HG02943 (cell line): ENCODE measurements around the gene SDE2.
"Not testable (repeated sequence)": the region's sequence is repeated elsewhere in the genome, so short reads cannot be mapped to it uniquely, and the experiment has no call there.

Source experiments
- ATAC-seq: cut with Tn5 transposase; IDR thresholded peaks from one replicate; pipeline ENCODE4 v1.9.1; 2021; ENCODE audit warnings: mild to moderate bottlenecking, low read depth, moderate library complexity; ENCODE audit not compliant: unreplicated experiment

Gene SDE2

DNA sequence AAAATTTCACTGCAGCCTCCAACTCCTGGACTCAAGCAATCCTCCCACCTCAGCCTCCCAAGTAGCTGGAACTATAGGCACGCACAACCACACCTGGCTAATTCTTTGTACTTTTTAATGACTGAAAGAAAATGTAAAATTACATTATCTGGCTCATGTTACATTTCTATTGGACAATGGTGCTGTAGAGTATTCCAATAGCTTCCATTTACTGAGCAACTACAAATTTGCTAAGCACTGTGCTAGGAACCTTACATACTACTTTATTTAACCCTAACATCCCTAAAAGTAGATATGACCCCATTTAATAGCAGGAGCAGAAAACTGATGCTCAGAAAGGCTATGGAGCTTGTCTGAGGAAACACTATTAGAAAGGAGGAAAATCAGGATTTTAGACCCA lies 19.7 kb downstream of the SDE2 start:
- no peak for ATAC-seq

DNA sequence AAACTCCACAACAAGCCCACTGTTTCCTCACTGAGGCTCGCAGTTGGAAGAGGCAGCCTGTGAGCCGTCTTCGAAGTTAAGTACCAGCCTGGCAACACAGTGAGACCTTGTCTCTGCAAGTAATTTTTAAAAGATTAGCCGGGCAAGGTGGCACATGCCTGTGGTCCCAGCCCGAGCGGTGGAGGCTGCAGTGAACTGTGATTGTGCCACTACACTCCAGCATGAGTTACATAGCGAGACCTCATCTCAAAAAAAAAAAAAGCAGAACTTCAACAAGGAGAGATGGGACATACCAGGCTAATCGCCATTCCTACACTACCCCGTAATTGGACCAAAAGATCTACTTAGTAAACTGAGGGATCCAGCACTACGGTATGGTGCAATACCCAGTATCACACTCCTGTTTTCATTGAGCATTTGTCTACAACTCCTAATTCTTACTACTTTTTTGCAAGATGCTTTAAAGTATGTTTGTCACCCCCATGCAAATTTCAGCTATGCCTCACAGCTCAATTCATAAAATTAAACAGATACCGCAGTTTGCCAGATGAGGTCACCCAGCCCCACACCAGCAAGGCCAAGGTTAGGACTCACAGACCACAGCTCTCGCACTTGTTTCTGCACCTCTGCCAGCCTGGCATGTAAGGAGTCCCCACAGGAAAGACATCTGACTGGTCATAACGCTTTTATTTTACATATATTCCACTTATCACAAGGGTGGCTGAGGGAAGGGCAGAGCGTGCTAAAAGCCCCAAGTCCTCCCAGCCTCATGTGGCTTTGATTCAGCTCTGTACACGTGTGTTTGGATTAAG lies 21.0 kb downstream of the SDE2 start:
- peak; percentile 70 for ATAC-seq

DNA sequence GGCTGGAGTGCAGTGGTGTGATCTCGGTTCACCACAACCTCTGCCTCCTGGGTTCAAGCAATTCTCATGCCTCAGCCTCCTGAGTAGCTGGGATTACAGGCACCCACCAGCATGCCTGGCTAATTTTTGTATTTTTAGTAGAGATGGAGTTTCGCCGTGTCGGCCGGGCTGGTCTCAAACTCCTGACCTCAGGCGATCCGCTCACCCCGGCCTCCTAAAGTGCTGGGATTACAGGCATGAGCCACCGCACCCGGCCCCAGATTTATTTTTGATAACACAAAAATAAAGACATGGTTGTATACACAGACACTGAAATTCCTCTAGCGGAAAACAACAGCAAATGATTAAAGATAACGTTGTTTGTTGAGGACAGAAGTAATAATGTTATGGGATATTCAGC lies 24.0 kb downstream of the SDE2 start:
- ATAC-seq, result not testable (repeated sequence)

DNA sequence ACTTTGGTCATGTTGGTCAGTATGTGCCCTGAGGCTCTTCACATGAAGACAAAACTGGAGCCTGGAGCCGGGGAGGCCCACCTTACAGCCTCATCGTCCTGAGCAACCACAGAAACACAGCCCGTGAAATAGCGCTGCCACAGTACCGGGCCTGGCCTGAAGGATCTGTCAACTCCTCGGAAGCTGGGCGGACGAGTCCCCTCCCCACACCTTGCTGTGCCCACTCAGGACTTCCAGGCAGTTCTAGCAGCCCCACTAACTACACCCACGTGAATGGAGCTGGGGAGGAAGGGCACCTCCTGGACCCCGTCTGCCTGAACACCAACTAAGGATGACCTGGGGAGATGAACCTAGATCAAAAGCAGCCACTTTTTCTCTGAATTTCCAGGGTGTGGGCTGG lies 24.7 kb downstream of the SDE2 start:
- no peak for ATAC-seq

DNA sequence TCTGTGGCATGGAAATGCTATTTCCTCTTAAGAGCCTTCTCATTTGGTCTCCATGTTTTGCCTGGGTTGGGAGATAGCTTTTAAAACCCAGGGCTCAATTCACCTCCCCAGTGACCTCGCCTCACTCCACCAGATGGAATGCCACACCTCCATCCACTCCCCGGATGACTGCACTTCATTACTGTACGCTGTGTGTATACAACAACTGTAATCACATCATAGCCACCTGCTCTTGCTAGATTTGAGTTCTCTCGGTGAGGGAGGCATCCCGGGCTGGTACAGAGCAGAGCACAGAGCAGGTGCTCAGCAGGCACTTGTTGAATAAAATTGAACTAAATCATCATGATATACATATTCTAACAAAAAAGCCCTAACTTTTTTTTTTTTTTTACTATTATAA lies 26.0 kb downstream of the SDE2 start:
- ATAC-seq, result no peak

DNA sequence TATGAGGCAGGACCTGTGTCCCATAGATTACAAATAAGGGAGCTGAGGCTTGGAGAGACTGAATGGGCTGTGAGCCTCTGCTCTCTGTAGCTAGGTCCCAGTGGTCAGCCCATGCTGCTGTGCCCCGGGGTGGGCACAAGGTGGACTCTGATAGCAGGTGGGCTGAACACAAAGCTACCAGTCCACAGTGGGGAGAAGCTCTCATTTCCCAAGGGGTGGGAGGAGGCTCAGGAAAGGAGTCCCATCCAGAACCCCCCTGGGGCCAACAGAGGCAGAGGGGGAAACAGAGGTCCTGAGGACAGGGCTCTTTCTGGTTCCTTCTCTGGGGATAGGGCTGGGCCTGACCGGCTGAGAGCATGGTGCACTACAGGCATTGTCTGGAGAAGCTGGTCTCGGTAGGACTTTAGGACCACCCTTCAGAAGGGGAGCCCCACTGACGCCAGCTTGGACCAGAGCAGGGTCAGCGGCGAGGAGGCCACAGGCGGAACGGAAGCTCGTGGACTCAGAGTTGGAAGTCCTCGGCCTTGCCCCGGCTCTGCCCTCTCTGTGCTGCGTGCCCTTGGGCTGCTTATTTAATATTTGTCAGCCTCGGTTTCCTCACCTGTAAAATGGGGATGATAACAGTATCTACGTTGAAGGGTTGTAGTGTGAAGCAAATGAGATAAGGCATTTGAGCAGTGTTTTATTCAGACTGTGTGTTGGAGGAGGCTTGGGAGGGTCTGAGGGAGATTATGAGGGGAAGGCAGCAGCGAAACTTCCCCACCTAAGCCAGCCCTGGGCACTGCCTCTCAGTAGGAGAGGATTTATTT lies 26.6 kb downstream of the SDE2 start:
- ATAC-seq, result no peak

DNA sequence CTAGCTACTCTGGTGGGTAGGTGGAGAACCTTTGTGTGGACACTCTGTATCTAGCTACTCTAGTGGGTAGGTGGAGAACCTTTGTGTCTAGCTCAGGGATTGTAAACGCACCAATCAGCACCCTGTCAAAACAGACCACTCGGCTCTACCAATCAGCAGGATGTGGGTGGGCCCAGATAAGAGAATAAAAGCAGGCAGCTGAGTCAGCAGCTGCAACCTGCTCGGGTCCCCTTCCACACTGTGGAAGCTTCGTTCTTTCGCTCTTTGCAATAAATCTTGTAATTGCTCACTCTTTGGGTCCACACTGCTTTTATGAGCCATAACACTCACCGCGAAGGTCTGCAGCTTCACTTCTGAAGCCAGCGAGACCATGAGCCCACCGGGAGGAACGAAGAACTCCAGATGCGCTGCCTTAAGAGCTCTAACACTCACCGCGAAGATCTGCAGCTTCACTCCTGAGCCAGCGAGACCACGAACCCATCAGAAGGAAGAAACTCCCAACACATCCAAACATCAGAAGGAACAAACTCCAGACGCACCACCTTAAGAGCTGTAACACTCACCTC lies 28.5 kb downstream of the SDE2 start:
- ATAC-seq, result not testable (repeated sequence)

DNA sequence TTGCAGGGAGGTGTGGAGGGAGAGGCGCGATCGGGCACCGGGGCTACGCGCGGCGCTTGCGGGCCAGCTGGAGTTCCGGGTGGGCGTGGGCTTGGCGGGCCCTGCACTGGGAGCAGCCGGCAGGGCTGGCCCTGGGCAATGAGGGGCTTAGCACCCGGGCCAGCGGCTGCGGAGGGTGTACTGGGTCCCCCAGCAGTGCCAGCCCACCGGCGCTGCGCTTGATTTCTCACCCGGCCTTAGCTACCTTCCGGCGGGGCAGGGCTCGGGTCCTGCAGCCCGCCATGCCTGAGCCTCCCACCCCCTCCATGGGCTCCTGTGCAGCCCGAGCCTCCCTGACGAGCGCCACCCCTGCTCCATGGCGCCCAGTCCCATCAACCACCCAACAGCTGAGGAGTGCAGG lies 29.4 kb downstream of the SDE2 start:
- not testable (repeated sequence) for ATAC-seq

DNA sequence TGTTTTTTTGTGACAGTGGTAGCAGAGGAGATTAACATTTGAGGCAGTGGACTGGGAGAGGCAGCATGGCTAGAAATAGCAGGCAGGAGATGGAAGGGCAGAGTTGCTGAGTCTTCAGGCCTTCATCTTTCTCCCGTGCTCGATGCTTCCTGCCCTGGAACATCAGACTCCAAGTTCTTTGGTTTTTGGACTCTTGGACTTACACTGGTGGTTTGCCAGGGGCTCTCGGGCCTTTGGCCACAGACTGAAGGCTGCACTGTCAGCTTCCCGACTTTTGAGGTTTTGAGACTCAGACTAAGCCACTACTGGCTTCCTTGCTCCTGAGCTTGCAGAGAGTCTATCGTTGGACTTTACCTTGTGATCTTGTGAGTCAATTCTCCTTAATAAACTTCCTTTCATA lies 33.9 kb downstream of the SDE2 start:
- no peak for ATAC-seq

DNA sequence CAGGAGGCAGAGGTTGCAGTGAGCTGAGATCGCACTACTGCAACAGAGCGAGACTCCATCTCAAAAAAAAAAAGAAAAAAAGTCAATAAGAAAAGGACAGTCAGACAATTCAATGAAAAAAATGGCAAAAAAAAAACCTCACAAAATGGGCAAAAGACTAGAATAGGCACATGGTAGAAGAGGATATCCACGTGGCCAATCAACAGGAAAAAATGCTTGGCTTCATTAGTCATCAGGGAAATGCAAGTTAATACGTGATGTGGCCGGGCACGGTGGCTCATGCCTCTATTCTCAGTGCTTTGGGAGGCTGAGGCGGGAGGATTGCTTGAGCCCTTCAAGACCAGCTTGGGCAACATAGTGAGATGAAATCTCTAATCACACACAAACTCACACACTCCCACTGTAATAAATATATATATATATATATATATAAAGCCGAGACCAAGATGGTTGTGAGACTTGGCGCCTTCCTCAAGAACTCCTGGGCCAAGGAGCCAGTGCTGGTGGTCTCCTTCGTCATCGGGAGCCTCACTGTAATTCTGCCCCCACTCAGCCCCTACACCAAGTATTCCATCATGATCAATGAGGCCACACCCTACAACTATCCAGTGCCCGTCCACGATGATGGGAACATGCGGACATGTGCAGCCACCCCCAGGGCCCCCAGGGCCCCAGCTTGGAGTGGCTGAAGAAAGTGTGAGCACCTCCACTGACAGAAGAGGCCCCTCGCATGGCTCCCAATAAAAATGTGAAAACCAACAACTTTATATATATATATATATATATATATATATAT lies 35.2 kb downstream of the SDE2 start:
- ATAC-seq, result no peak

DNA sequence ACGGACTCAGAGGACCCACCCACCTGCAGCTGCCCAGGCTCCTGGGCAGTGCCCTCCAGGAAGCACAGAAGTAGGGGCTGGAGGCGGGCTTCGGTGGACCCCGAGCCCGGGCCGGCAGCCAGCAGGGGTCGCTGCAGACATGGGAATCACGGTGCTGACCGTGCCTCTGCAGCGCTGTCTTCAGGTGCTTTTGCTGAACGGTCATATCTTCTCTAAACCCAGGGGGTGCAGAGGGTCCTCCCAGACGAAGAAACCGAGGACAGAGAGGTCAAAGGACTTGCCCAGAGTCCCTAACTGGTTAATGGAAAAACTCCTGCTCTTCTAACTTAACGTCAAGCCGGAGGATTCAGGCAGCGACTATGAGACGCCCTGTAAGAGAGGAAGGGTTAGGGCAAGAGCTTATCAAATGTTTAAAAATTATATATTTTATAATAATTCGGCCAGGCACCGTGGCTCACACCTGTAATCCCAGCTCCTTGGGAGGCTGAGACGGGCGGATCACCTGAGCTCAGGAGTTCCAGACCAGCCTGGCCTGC lies 36.6 kb downstream of the SDE2 start:
- ATAC-seq, result no peak

DNA sequence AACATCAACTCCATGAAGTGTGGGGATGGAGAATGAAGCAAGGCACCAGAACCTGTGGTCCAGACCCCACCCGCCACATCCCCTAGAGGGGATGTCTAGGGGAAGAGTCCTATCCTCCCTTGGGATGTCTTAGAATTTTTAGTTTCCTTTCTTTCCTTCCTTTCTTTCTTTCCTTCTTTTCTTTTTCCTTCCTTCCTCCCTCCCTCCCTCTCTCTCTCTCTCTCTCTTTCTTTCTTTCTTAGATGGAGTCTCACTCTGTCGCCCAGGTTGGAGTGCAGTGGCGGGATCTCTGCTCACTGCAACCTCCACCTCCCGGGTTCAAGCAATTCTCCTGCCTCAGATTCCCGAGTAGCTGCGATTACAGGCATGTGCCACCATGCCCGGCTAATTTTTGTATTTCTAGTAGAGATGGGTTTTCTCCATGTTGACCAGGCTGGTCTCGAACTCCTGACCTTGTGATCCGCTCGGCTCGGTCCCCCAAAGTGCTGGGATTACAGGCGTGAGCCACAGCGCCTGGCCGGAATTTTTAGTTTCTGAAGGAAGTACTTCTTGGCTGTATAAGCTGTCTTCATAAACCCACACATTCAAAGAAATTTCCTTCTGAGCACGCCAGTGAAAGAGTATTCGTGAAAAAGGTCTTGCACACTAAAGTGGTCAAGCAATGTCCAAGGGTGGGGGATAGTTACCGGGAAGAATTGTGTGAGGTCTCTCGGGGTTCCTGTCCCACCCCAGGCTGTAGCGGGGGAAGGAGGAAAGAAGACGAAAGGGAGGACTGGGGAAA lies 37.3 kb downstream of the SDE2 start:
- ATAC-seq, result no peak

DNA sequence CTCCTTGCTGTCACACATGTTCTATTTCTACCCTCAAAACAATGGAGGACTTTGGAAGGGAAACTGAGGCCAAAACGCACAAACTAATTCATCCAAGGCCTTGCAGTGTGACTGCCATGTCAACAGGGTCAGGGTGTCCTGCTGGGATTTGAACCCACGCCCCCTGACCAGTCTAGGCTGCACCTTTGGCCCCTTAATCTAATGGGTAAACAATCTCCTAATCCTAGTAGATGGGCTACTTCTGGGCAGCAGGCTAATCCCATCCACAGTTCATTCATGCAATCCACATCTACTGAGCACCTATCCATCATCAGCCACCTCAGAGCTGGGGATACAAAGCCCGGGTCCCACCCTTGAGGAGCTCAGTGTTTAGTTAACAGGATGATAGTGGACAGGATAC lies 41.1 kb downstream of the SDE2 start:
- no peak for ATAC-seq

DNA sequence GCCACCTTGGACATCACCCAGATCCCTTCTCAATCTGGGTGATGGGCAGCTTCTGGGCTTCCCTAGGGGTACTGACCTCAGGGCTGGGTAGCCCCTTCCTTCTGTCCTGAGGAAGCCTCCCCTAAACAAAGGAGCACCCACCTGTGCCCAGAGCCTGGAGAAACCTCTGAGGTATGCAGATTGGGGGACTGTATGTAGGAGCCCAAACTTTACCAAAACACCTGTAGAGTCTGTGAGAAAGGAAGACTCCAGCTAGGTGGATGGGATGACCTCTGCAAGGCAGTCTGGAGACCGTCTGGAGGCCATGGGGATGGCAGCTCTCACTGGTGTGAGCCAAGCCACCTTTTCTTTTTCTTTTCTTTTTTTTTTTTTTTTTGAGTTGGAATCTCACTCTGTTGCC lies 44.4 kb downstream of the SDE2 start:
- ATAC-seq, result no peak

DNA sequence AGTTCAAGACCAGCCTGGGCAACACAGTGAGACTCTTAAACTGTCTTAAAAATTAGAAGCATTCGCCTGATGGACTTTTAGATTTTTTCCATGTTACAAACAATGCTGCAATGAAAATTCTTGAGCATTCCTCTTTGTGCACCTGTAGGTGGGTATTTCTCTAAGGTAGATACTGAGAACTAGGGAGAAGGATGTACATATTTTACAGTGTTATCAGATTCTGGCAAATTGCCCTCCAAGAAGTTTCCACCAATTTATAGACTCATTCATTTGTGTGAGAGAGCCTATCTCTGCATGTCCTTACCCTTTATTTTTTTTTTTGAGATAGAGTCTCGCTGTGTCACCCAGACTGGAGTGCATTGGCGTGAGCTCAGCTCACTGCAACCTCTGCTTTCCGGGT lies 45.8 kb downstream of the SDE2 start:
- no peak for ATAC-seq

DNA sequence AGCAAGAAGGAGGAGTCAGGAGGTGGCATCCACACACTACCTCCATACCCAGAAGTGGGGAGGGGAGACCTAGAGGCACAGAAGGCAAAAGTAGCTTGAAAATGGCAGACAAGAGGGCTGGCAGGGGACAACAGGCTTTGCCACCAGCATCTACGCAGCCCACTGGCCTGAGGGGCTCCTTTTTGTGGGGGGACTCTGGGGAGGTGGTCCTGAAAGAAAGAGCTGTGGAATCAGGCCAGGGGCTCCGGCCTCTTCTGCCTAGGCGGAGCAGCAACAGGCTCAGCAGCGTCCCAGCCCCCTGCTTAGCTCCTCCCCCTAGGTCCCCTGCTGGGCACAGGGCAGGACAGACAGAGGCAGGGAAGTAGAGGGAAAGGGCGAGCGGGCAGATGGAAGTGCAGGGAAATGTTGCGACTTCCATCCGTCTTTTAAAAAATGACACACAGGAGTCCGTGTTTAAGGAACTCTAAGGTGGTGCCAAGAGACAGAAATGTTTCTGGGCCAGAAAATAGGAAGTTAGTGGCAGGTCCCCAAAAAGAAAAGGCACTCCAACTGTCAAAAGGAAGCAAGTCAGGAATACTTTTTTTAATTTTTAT lies 48.1 kb downstream of the SDE2 start:
- no peak for ATAC-seq

DNA sequence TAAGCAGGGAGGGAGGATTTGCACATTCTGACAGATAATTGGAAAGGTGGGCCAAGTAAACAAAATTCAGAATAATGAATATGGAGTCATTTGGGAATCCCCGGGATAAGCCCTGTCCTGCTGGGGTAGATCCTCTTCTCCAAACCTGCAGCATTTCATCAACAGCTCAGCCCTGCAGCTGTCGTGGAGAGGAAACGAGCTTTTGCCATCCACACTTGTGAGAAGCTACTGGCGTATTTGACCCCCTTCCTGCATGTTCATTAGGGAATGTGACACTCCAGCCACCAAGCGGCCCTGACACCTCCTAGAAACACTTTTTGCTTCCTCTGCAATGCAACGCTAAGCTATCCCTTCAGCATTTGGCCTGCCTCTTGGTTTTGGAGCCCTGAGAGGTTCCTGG lies 50.1 kb downstream of the SDE2 start:
- ATAC-seq, result no peak

DNA sequence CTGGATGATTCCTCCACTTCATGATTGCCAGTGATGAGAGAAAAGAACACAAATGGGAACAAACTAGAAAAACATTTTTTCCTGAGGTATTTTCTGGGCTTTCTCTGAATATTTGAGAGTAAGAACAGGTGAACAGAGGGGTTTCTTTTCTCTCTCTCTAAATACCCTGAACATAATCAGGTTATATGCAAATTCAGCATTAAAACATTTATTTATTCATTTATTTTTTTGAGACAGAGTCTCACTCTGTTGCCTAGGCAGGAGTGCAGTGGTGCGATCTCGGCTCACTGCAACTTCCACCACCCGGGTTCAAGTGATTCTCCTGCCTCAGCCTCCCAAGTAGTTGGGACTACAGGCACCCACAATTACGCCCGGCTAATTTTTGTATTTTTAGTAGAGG lies 52.3 kb downstream of the SDE2 start:
- ATAC-seq, result no peak

DNA sequence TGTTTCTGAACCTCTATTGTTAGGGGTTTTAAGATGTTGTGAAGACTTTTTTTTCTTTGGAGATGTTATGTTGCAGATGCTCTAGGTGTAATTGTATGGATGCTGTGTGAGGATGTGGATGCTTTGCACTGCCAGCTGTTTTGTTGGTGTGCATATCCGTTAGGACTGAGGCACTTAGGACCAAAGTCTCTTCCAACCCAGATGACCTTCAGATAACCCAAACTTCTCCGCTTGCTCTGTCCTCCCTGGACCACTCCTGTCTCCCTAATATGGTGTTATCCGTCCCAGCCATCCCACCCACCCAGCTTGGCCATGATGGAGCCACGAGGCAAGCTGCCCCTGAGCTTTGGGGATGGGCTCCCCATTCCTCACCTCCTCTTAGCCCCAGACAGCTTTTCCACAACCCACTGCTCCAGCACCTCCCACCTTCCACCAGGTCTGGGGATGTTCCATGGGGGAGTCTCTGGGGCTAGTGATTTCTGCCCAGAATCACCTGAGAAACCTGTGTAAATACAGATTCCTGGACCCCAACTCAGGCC lies 53.0 kb downstream of the SDE2 start:
- no peak for ATAC-seq
